ENCODE results near the gene LRP1B. TPM values are rescaled to one million over a fixed set of nuclear protein-coding genes. Genes with fewer than 3 reads are reported as not detected.

LRP1B gene
- polyA plus RNA-seq, 1 donor: 1.0 TPM

GRCh38 chr2:141438536-141438935 lies 692.3 kb downstream of the LRP1B start:
- H3K4me3 ChIP-seq (ENCODE audit: low read length): no peak overlapping the region
- no peaks in the 10 kb centered on the region for H3K4me1 ChIP-seq (ENCODE audit: control insufficient read depth, insufficient read depth, low read length)
- no peaks in the 10 kb centered on the region for H3K9me3 ChIP-seq (ENCODE audit: control insufficient read depth, low read depth, low read length)
- H3K27me3 ChIP-seq (ENCODE audit: control insufficient read depth, insufficient read depth, low read length): no peaks in the 10 kb centered on the region
- no peak for DNase-seq
- H3K36me3 ChIP-seq (ENCODE audit: control insufficient read depth, insufficient read depth, low read length): no peaks in the 10 kb centered on the region
- WGBS (ENCODE audit: insufficient coverage, low lambda C conversion rate): no CpG with 5 or more reads among the region's 1 CpG
- H3K27ac ChIP-seq (ENCODE audit: low read length): no peak overlapping the region

DNA sequence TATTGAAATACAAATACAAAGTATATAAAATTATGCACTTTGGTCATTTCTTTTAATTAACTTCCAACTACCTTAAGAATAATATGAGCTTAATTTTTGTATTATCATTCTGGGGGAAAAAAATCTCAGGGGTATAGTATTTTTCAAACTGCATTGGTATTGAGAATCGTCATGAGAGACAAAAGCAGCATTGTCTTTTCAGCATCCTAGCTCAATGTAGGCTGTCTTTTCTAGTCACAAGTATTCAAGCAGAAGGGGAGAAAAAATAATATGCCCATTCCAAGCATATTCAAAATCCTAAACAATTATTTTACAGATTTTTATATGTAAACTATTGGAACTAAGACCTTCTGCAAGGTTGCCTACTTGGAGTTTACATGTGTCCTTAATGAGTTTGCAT lies 693.3 kb downstream of the LRP1B start:
- Histone ChIP-seq H3K4me3 (ENCODE audit: low read length) (no peak overlapping the region), H3K27ac (ENCODE audit: low read length) (no peak overlapping the region), H3K27me3 (ENCODE audit: control insufficient read depth, insufficient read depth, low read length) (no peaks in the 10 kb centered on the region), H3K9me3 (ENCODE audit: control insufficient read depth, low read depth, low read length) (no peaks in the 10 kb centered on the region), H3K36me3 (ENCODE audit: control insufficient read depth, insufficient read depth, low read length) (no peaks in the 10 kb centered on the region), H3K4me1 (ENCODE audit: control insufficient read depth, insufficient read depth, low read length) (no peaks in the 10 kb centered on the region)
- no peak for DNase-seq
- no CpG with 5 or more reads among the region's 1 CpG for WGBS (ENCODE audit: insufficient coverage, low lambda C conversion rate)

GRCh38 chr2:141423124-141423523 lies 707.7 kb downstream of the LRP1B start:
- DNase-seq: no peak
- Histone ChIP-seq H3K4me1 (ENCODE audit: control insufficient read depth, insufficient read depth, low read length) (no peaks in the 10 kb centered on the region), H3K27ac (ENCODE audit: low read length) (no peak overlapping the region)

DNA sequence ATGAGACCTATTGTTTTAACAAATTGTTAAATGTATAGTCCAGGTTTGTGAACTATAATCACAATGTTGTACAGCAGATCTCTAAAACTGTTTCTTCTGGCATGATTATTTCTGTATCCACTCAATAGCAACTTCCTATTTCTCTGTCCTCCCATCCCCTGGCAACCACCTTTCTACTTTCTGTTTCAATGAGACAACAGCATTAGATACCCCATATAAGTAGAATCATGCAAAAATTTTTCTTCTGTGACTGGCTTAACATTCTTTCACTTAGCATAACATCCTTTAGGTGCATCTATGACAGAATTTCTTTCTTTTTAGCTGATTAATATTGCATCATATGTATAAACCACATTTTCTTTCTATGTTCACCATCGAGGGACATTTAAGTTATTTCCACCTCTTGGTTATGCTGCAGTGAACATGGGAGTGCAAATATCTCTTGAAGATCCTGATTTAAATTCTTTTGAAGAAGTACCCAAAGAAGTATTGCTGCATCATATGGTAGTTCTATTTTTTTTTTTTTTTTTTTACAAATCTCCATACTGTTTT lies 713.5 kb downstream of the LRP1B start:
- Histone ChIP-seq H3K9me3 (ENCODE audit: control insufficient read depth, low read depth, low read length) (no peaks in the 10 kb centered on the region), H3K4me3 (ENCODE audit: low read length) (no peak overlapping the region), H3K27me3 (ENCODE audit: control insufficient read depth, insufficient read depth, low read length) (no peaks in the 10 kb centered on the region), H3K27ac (ENCODE audit: low read length) (no peak overlapping the region), H3K36me3 (ENCODE audit: control insufficient read depth, insufficient read depth, low read length) (no peaks in the 10 kb centered on the region), H3K4me1 (ENCODE audit: control insufficient read depth, insufficient read depth, low read length) (no peaks in the 10 kb centered on the region)
- no peak for DNase-seq
- no CpG with 5 or more reads among the region's 1 CpG for WGBS (ENCODE audit: insufficient coverage, low lambda C conversion rate)

More at GRCh38 chr2:141423124-141423523, 707.7 kb downstream of the LRP1B start:
- H3K9me3 ChIP-seq (ENCODE audit: control insufficient read depth, low read depth, low read length): no peaks in the 10 kb centered on the region
- no peaks in the 10 kb centered on the region for H3K27me3 ChIP-seq (ENCODE audit: control insufficient read depth, insufficient read depth, low read length)
- no peaks in the 10 kb centered on the region for H3K36me3 ChIP-seq (ENCODE audit: control insufficient read depth, insufficient read depth, low read length)
- H3K4me3 ChIP-seq (ENCODE audit: low read length): no peak overlapping the region

DNA sequence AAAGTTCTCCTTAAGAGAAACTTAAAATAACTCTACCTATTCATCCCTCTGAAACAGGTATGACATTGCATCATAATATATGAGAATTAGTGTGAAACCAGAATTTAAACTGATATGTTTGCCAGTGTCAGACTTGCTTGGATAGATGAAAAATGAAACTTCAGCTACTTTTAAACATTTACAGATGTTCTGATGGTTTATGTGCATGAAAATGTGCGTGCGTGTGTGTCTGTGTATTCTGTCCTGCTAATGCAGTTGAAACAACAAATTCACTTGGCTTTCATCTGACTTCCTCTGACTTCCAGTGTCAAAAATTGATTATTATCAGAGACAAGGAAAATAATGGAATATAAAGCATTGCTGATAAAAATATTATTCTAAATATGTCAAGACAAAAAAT lies 719.4 kb downstream of the LRP1B start:
- Histone ChIP-seq H3K4me1 (ENCODE audit: control insufficient read depth, insufficient read depth, low read length) (no peaks in the 10 kb centered on the region), H3K27me3 (ENCODE audit: control insufficient read depth, insufficient read depth, low read length) (no peaks in the 10 kb centered on the region), H3K36me3 (ENCODE audit: control insufficient read depth, insufficient read depth, low read length) (no peaks in the 10 kb centered on the region), H3K27ac (ENCODE audit: low read length) (no peak overlapping the region), H3K4me3 (ENCODE audit: low read length) (no peak overlapping the region), H3K9me3 (ENCODE audit: control insufficient read depth, low read depth, low read length) (no peaks in the 10 kb centered on the region)
- WGBS (ENCODE audit: insufficient coverage, low lambda C conversion rate): 67% methylated on average over 2 of the region's 2 CpGs
- DNase-seq: no peak

DNA sequence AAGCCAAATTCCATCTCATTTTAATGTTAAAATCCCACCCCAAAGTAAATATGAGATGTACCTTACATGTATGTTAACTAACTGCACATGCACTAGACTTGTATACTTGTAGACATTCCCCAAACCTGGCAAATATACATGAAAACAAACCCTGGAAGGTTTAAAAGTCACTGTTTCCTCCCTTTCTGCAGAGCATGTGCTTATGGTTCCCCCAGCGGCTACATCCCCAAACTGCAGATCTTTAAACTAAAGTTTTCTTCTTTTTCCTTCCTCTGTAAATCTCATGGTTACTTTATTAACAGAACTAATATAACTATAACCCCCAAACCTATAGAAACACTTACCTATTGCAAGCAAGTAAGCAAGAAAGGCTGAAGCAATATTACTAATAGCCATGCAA lies 731.5 kb downstream of the LRP1B start:
- no peaks in the 10 kb centered on the region for H3K36me3 ChIP-seq (ENCODE audit: control insufficient read depth, insufficient read depth, low read length)

GRCh38 chr2:141393214-141393545 lies 737.6 kb downstream of the LRP1B start:
- no peaks in the 10 kb centered on the region for H3K36me3 ChIP-seq (ENCODE audit: control insufficient read depth, insufficient read depth, low read length)
- H3K27me3 ChIP-seq (ENCODE audit: control insufficient read depth, insufficient read depth, low read length): no peaks in the 10 kb centered on the region
- DNase-seq: no peak
- no peaks in the 10 kb centered on the region for H3K4me1 ChIP-seq (ENCODE audit: control insufficient read depth, insufficient read depth, low read length)
- WGBS (ENCODE audit: insufficient coverage, low lambda C conversion rate): 80% methylated on average over 1 of the region's 2 CpGs
- H3K9me3 ChIP-seq (ENCODE audit: control insufficient read depth, low read depth, low read length): no peaks in the 10 kb centered on the region
- H3K27ac ChIP-seq (ENCODE audit: low read length): no peak overlapping the region
- H3K4me3 ChIP-seq (ENCODE audit: low read length): no peak overlapping the region

More for the DNA sequence above, 731.5 kb downstream of the LRP1B start:
- H3K27me3 ChIP-seq (ENCODE audit: control insufficient read depth, insufficient read depth, low read length): no peaks in the 10 kb centered on the region
- no peak for DNase-seq
- H3K27ac ChIP-seq (ENCODE audit: low read length): no peak overlapping the region
- WGBS (ENCODE audit: insufficient coverage, low lambda C conversion rate): 67% methylated on average over 1 of the region's 1 CpG
- no peak overlapping the region for H3K4me3 ChIP-seq (ENCODE audit: low read length)
- H3K4me1 ChIP-seq (ENCODE audit: control insufficient read depth, insufficient read depth, low read length): no peaks in the 10 kb centered on the region
- H3K9me3 ChIP-seq (ENCODE audit: control insufficient read depth, low read depth, low read length): no peaks in the 10 kb centered on the region

DNA sequence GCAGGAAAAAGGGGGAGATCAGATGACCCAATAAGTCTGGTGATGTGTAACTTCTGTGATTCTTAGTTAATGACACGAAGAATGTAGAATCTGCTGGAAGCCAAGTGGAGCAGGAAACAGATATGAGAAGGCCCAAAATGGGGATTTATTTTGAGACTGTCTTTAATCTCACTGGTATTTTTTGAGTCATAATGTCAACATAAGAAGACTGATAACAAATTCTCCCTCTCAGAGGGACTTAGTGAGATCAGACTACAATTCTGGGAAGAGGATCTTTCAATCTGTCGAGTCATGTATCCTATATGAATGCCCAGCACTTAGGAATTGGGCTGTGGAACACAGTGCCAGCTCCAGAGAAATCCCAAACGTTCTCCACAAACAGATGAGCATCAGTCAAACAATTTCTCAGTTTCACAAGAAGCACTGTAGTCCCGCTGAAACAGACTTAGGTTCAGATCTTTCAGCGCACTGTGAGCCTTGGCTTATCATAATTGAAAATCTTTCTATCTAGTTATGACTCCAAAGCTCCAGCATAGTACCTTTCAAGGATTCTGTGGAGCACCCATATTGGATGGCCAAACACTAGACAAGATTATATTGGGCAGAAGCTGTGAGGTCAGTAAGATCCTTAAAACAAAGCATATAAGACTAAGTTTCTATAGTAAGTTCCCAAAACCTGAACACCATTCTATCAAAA lies 738.2 kb downstream of the LRP1B start:
- 100% methylated on average over 1 of the region's 5 CpGs for WGBS (ENCODE audit: insufficient coverage, low lambda C conversion rate)
- Histone ChIP-seq H3K36me3 (ENCODE audit: control insufficient read depth, insufficient read depth, low read length) (no peaks in the 10 kb centered on the region), H3K4me3 (ENCODE audit: low read length) (no peak overlapping the region), H3K4me1 (ENCODE audit: control insufficient read depth, insufficient read depth, low read length) (no peaks in the 10 kb centered on the region), H3K27me3 (ENCODE audit: control insufficient read depth, insufficient read depth, low read length) (no peaks in the 10 kb centered on the region), H3K9me3 (ENCODE audit: control insufficient read depth, low read depth, low read length) (no peaks in the 10 kb centered on the region), H3K27ac (ENCODE audit: low read length) (no peak overlapping the region)
- DNase-seq: no peak

GRCh38 chr2:141386168-141386567 lies 744.6 kb downstream of the LRP1B start:
- no peak overlapping the region for H3K27ac ChIP-seq (ENCODE audit: low read length)
- no peak for DNase-seq
- no peaks in the 10 kb centered on the region for H3K36me3 ChIP-seq (ENCODE audit: control insufficient read depth, insufficient read depth, low read length)
- no peak overlapping the region for H3K4me3 ChIP-seq (ENCODE audit: low read length)
- no peaks in the 10 kb centered on the region for H3K9me3 ChIP-seq (ENCODE audit: control insufficient read depth, low read depth, low read length)
- no peaks in the 10 kb centered on the region for H3K4me1 ChIP-seq (ENCODE audit: control insufficient read depth, insufficient read depth, low read length)
- H3K27me3 ChIP-seq (ENCODE audit: control insufficient read depth, insufficient read depth, low read length): no peaks in the 10 kb centered on the region

- Histone ChIP-seq H3K9me3 (ENCODE audit: control insufficient read depth, low read depth, low read length) (no peaks in the 10 kb centered on the region), H3K4me1 (ENCODE audit: control insufficient read depth, insufficient read depth, low read length) (no peaks in the 10 kb centered on the region), H3K27me3 (ENCODE audit: control insufficient read depth, insufficient read depth, low read length) (no peaks in the 10 kb centered on the region), H3K36me3 (ENCODE audit: control insufficient read depth, insufficient read depth, low read length) (no peaks in the 10 kb centered on the region), H3K4me3 (ENCODE audit: low read length) (no peak overlapping the region), H3K27ac (ENCODE audit: low read length) (no peak overlapping the region)
- no CpG with 5 or more reads among the region's 4 CpGs for WGBS (ENCODE audit: insufficient coverage, low lambda C conversion rate)
- DNase-seq: no peak
Measured at GRCh38 chr2:141384676-141385075, 746.1 kb downstream of the LRP1B start.

DNA sequence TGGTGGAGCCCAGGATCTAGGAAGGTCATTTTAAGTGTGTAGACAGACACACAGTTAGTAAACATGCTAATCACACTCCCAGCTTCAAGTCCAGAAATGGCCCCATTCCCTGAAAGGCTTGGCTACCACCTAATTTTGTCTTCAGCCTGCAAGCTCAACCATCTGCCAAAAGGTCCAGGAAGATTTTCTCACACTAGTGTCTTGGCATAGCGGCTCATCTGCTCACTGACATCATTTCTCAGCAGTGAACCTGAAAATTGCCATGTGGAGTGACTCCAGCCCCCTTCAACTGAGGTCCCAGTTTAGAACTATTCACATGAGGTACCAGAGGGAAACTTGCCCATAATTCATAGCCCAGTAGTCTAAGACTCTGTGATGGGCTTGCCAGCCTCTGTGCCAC lies 748.9 kb downstream of the LRP1B start:
- DNase-seq: no peak
- H3K4me1 ChIP-seq (ENCODE audit: control insufficient read depth, insufficient read depth, low read length): no peaks in the 10 kb centered on the region
- no peak overlapping the region for H3K4me3 ChIP-seq (ENCODE audit: low read length)
- WGBS (ENCODE audit: insufficient coverage, low lambda C conversion rate): no CpG with 5 or more reads among the region's 1 CpG
- no peaks in the 10 kb centered on the region for H3K9me3 ChIP-seq (ENCODE audit: control insufficient read depth, low read depth, low read length)
- H3K27ac ChIP-seq (ENCODE audit: low read length): no peak overlapping the region
- no peaks in the 10 kb centered on the region for H3K27me3 ChIP-seq (ENCODE audit: control insufficient read depth, insufficient read depth, low read length)
- H3K36me3 ChIP-seq (ENCODE audit: control insufficient read depth, insufficient read depth, low read length): no peaks in the 10 kb centered on the region

Measured in large intestine (tissue), 3 donors.